ENCODE measurements around the gene FKBP8. TPM values are rescaled to one million over a fixed set of nuclear protein-coding genes. Genes with fewer than 3 reads are reported as not detected.
"Not testable (repeated sequence)": the region's sequence is repeated elsewhere in the genome, so short reads cannot be mapped to it uniquely, and the experiment has no call there.

Gene FKBP8
- total and polyA plus RNA-seq, 7 donors = 200 to 456 (median 366) TPM

GRCh38 chr19:18551631-18552030 lies 8.3 kb upstream of the FKBP8 start:
- Histone ChIP-seq H3K27me3 (no peaks in the 10 kb centered on the region), H3K4me1 (no peaks in the 10 kb centered on the region), H3K27ac (no peak overlapping the region), H3K36me3 (no peaks in the 10 kb centered on the region), H3K4me3 (no peak overlapping the region), H3K9me3 (no peaks in the 10 kb centered on the region)
- TF ChIP-seq CTCF (IDR thresholded peaks at IDR 0.05) (no peak), EP300 (IDR thresholded peaks at IDR 0.05) (no peak), POLR2AphosphoS5 (IDR thresholded peaks at IDR 0.05) (no peak)
- intact Hi-C loops (cut with DNase I) = no loop called here
- DNase-seq = no peak
- 36 to 72% methylated on average over 6 of the region's 6 CpGs for WGBS, 2 donors

- H3K27ac ChIP-seq = peak overlapping the region; percentile 92 to 99 (median 94)
- DNase-seq = peak; percentile 78
- peak overlapping the region; percentile 29 to 98 (median 88) for H3K4me3 ChIP-seq
- H3K36me3 ChIP-seq = peaks cover 9 to 28% (median 14%) of the 10 kb centered on the region in 4 donors
- intact Hi-C loops (cut with DNase I) = loop anchor here (2.0 kb wide), 1 partner anchor 21 kb away; the partner anchor contains the start of gene ELL
- H3K9me3 ChIP-seq = no peaks in the 10 kb centered on the region
- H3K4me1 ChIP-seq = peaks cover 0 to 18% (median 13%) of the 10 kb centered on the region in 4 donors
- H3K27me3 ChIP-seq = no peaks in the 10 kb centered on the region
- no peak for TF ChIP-seq EP300 (IDR thresholded peaks at IDR 0.05)
- TF ChIP-seq POLR2AphosphoS5 (IDR thresholded peaks at IDR 0.05) = peak in 1 of 4 donors; percentile 10
- 2 to 4% methylated on average over 12 of the region's 12 CpGs for WGBS, 2 donors
These were observed 572 bp upstream of the FKBP8 start for GRCh38 chr19:18543814-18544475.

- WGBS, 2 donors = 20 to 24% methylated on average over 11 of the region's 11 CpGs
- Histone ChIP-seq H3K4me1 (peaks cover 0 to 18% (median 13%) of the 10 kb centered on the region in 4 donors), H3K9me3 (no peaks in the 10 kb centered on the region), H3K27ac (peak overlapping the region; percentile 92 to 99 (median 94)), H3K4me3 (peak overlapping the region; percentile 84 to 98 (median 90)), H3K36me3 (peaks cover 12 to 41% (median 17%) of the 10 kb centered on the region in 4 donors), H3K27me3 (no peaks in the 10 kb centered on the region)
- no peak for DNase-seq
- intact Hi-C loops (cut with DNase I) = loop anchor here (2.0 kb wide), 1 partner anchor 19 kb away; the partner anchor contains the start of gene ELL
- no peak for TF ChIP-seq POLR2AphosphoS5 (IDR thresholded peaks at IDR 0.05)
- TF ChIP-seq EP300 (IDR thresholded peaks at IDR 0.05) = no peak
- TF ChIP-seq POLR2A (IDR thresholded peaks at IDR 0.05) = no peak
- TF ChIP-seq CTCF (IDR thresholded peaks at IDR 0.05) = no peak
These were observed 1.1 kb downstream of the FKBP8 start for GRCh38 chr19:18541992-18542940.

GRCh38 chr19:18541258-18541991 lies 1.9 kb downstream of the FKBP8 start:
- Histone ChIP-seq H3K4me3 (no peak overlapping the region), H3K27me3 (no peaks in the 10 kb centered on the region), H3K4me1 (peaks cover 0 to 18% (median 13%) of the 10 kb centered on the region in 4 donors), H3K9me3 (no peaks in the 10 kb centered on the region), H3K36me3 (peaks cover 14 to 50% (median 19%) of the 10 kb centered on the region in 4 donors), H3K27ac (peak overlapping the region; percentile 92 to 99 (median 94))
- TF ChIP-seq EP300 (IDR thresholded peaks at IDR 0.05) (no peak), POLR2A (IDR thresholded peaks at IDR 0.05) (no peak), CTCF (IDR thresholded peaks at IDR 0.05) (no peak), POLR2AphosphoS5 (IDR thresholded peaks at IDR 0.05) (no peak)
- intact Hi-C loops (cut with DNase I) = no loop called here
- DNase-seq = no peak
- WGBS, 2 donors = 90 to 91% methylated on average over 21 of the region's 21 CpGs

GRCh38 chr19:18540200-18540599 lies 3.2 kb downstream of the FKBP8 start:
- DNase-seq; H3K4me3 ChIP-seq; H3K27me3 ChIP-seq; H3K27ac ChIP-seq; intact Hi-C loops (cut with DNase I); H3K9me3 ChIP-seq: not testable (repeated sequence)
- 95 to 97% methylated on average over 1 of the region's 1 CpG for WGBS, 2 donors
- peaks cover 23 to 62% (median 26%) of the 10 kb centered on the region in 4 donors for H3K36me3 ChIP-seq
- H3K4me1 ChIP-seq = peaks cover 0 to 18% (median 13%) of the 10 kb centered on the region in 4 donors

Data from sigmoid colon (tissue), 7 donors.